Muscle of back (tissue), 11 donors: ENCODE results near the gene LINC01488. TPM values are rescaled to one million over a fixed set of nuclear protein-coding genes. Genes with fewer than 3 reads are reported as not detected.

ENCODE experiments used
- DNase-seq, 3 donors: peaks; one replicate each; pipeline versions ENCODE4 v3.0.0 to v3.0.0-alpha.2; 2013
- polyA plus RNA-seq, 10 donors: library from polyadenylated mRNA; unstranded; fragments of 120-200 nt; gene quantifications; one replicate each; pipeline ENCODE4 v1.2.1, GENCODE V29; 2013; ENCODE audit not compliant: insufficient read length in 10 of 10

The LINC01488 gene
- polyA plus RNA-seq, 10 donors, result 0.05 to 0.26 (median 0.08) TPM; not detected in 3

GRCh38 chr11:69444381-69445130 is 36.9 kb upstream of the LINC01488 start:
- DNase-seq, result peak; percentile 66 to 87 (median 79)

- peak in 1 of 3 donors; percentile 51 for DNase-seq
Observed at GRCh38 chr11:69445131-69445470, 36.4 kb upstream of the LINC01488 start.

- no peak for DNase-seq
Observed at GRCh38 chr11:69446108-69446507, 35.4 kb upstream of the LINC01488 start.

- no peak for DNase-seq
Observed at GRCh38 chr11:69447786-69448185, 33.7 kb upstream of the LINC01488 start.

- no peak for DNase-seq
Observed at GRCh38 chr11:69448471-69449284, 32.8 kb upstream of the LINC01488 start.

- DNase-seq, result peak; percentile 19 to 84 (median 49)
Observed at GRCh38 chr11:69449320-69450063, 32.0 kb upstream of the LINC01488 start.

GRCh38 chr11:69450064-69450856 is 31.2 kb upstream of the LINC01488 start:
- peak in 1 of 3 donors; percentile 48 for DNase-seq

GRCh38 chr11:69450857-69451220 is 30.6 kb upstream of the LINC01488 start:
- no peak for DNase-seq

GRCh38 chr11:69451289-69451688 is 30.2 kb upstream of the LINC01488 start:
- DNase-seq, result no peak

- DNase-seq, result no peak
Observed at GRCh38 chr11:69452206-69452987, 29.1 kb upstream of the LINC01488 start.

GRCh38 chr11:69453151-69453550 is 28.3 kb upstream of the LINC01488 start:
- DNase-seq, result no peak

GRCh38 chr11:69454018-69454417 is 27.4 kb upstream of the LINC01488 start:
- DNase-seq, result no peak

GRCh38 chr11:69455969-69456368 is 25.5 kb upstream of the LINC01488 start:
- no peak for DNase-seq

- no peak for DNase-seq
Observed at GRCh38 chr11:69456712-69457111, 24.8 kb upstream of the LINC01488 start.

- no peak for DNase-seq
Observed at GRCh38 chr11:69459848-69460539, 21.5 kb upstream of the LINC01488 start.

GRCh38 chr11:69460540-69461257 is 20.8 kb upstream of the LINC01488 start:
- DNase-seq, result peak in 1 of 3 donors; percentile 51

GRCh38 chr11:69461272-69461962 is 20.0 kb upstream of the LINC01488 start:
- no peak for DNase-seq

GRCh38 chr11:69462106-69462951 is 19.1 kb upstream of the LINC01488 start:
- peak in 2 of 3 donors; percentile 79 to 86 for DNase-seq
